K562 (cell line): ENCODE measurements around the gene AGXT.

Experiments
- ADNP ChIP-seq: fragments of 200-800 bp; sonication (Bioruptor generic); IDR thresholded peaks from 2 replicates; pipeline ENCODE4 v1.6.1; 2016; ENCODE audit warnings: missing genetic modification characterization, missing compliant biosample characterization
- BHLHE40 ChIP-seq: IDR thresholded peaks from 2 replicates; pipeline ENCODE4 v1.6.1; 2011; ENCODE audit warnings: low read length, improper control_type of control experiment
- CEBPZ ChIP-seq: fragments of 150-350 bp; IDR thresholded peaks from 2 replicates; pipeline ENCODE4 v1.6.1; 2014; ENCODE audit warnings: low read depth, mild to moderate bottlenecking, low read length, borderline replicate concordance
- CTCF ChIP-seq, 3 experiments: IDR thresholded peaks in 2 of 3; conservative IDR thresholded peaks in 1 of 3; 2 replicates each; pipeline ENCODE4 v1.5.1; 2011 to 2012; ENCODE audit warnings: low read length in 3 of 3, mild to moderate bottlenecking in 3 of 3, control low read depth in 2 of 3, improper control_type of control experiment in 1 of 3, inconsistent platforms in 1 of 3, low read depth in 1 of 3, mixed read lengths in 1 of 3, moderate library complexity in 1 of 3; ENCODE audit not compliant: insufficient read depth in 2 of 3
- SIN3B ChIP-seq: fragments of 450-650 bp; IDR thresholded peaks from 2 replicates; pipeline ENCODE4 v1.6.1; 2017; ENCODE audit warnings: low read depth, mild to moderate bottlenecking, moderate library complexity
- TEAD4 ChIP-seq, 2 experiments: sonication (generic) in 1 of 2; formaldehyde crosslinking in 1 of 2; IDR thresholded peaks; 2 replicates each; pipeline versions ENCODE4 v1.6.1 to v1.8.0; 2012 to 2022; ENCODE audit warnings: borderline replicate concordance in 1 of 2, inconsistent platforms in 1 of 2, low read length in 1 of 2, mild to moderate bottlenecking in 1 of 2, missing genetic modification reagents in 1 of 2

GRCh38 chr2:240851078-240851991 lies 17.3 kb upstream of the AGXT start:
- TF ChIP-seq SIN3B (no peak), BHLHE40 (no peak), ADNP (tag) (no peak), TEAD4 (IDR thresholded peaks at IDR 0.05; ENCODE audit: low read length) (no peak), TEAD4 (CRISPR knock-in tag; IDR thresholded peaks at IDR 0.05; ENCODE audit: borderline replicate concordance) (no peak), CTCF (IDR thresholded peaks at IDR 0.05 in 2 of 3, conservative IDR thresholded peaks at IDR 0.05 in 1 of 3; ENCODE audit: insufficient read depth in 2 of 3, low read depth in 1 of 3, low read length in 3 of 3) (peak; percentile 75 to 80 (median 79)), CEBPZ (no peak)
